ENCODE results near the gene C1orf167. TPM values are rescaled to one million over a fixed set of nuclear protein-coding genes. Genes with fewer than 3 reads are reported as not detected.

The C1orf167 gene
- total RNA-seq, 1 experiment from 2014 or later = 0.39 TPM

GRCh38 chr1:11813021-11813420 lies 51.0 kb downstream of the C1orf167 start:
- Histone ChIP-seq H4K8ac (replicated peaks; ENCODE audit: insufficient read length, low read depth, low read length) (no peak overlapping the region), H2BK5ac (ENCODE audit: insufficient read length, low read length) (no peak overlapping the region), H3T11ph (ENCODE audit: low read length) (no peak overlapping the region), H3K4ac (ENCODE audit: low read depth, low read length) (no peak overlapping the region), H3K4me1 (ENCODE audit: insufficient read depth, low read length) (0 out of 2 replicates have a peak, but pooled peaks cover 3% of the 10 kb centered on the region), H3K56ac (ENCODE audit: insufficient read length, low read depth, low read length) (no peak overlapping the region), H2BK20ac (ENCODE audit: low read depth, low read length, poor library complexity, severe bottlenecking) (no peak overlapping the region), H2BK12ac (ENCODE audit: insufficient read length, low read depth, low read length) (no peak overlapping the region), H3K23ac (ENCODE audit: insufficient read length, low read depth, low read length) (no peak overlapping the region), H2BK15ac (ENCODE audit: low read depth, low read length) (no peak overlapping the region), H3K23me2 (ENCODE audit: insufficient read length, low read depth, low read length, poor library complexity, severe bottlenecking) (no peaks in the 10 kb centered on the region), H3K27ac (ENCODE audit: insufficient read length, low read depth, low read length) (no peak overlapping the region), H3K18ac (ENCODE audit: insufficient read length, low read depth, low read length) (no peak overlapping the region), H3K27me3 (ENCODE audit: insufficient read depth, low read length) (no peaks in the 10 kb centered on the region), H3K14ac (ENCODE audit: insufficient read depth, low read length) (no peak overlapping the region), H3K79me1 (ENCODE audit: insufficient read depth, low read depth, low read length, poor library complexity, severe bottlenecking) (peaks cover 12% of the 10 kb centered on the region), H2AFZ (ENCODE audit: low read length) (no peak overlapping the region), H2BK120ac (ENCODE audit: low read depth, low read length, poor library complexity, severe bottlenecking) (no peak overlapping the region), H3K9ac (ENCODE audit: extremely low read depth, insufficient read length, low read length) (no peak overlapping the region), H3K9me3 (ENCODE audit: control insufficient read depth, low read depth, low read length) (no peaks in the 10 kb centered on the region), H2AK5ac (ENCODE audit: insufficient read length, low read length) (no peak overlapping the region), H3K4me2 (ENCODE audit: insufficient read depth, insufficient read length, low read length) (no peak overlapping the region), H4K20me1 (ENCODE audit: control insufficient read depth, insufficient read depth, insufficient read length) (no peaks in the 10 kb centered on the region), H4K91ac (ENCODE audit: insufficient read length, low read depth, low read length) (no peak overlapping the region), H4K5ac (ENCODE audit: insufficient read length, low read depth, low read length) (no peak overlapping the region), H3K79me2 (ENCODE audit: insufficient read depth, low read length) (peaks cover 3% of the 10 kb centered on the region; the same call in 1 of the 2 replicates)
- Mint-ChIP-seq H3K4me3 (no peak overlapping the region), H3K36me3 (ENCODE audit: insufficient read depth in 1 of 3, low read depth in 3 of 3) (peaks cover 38 to 74% (median 66%) of the 10 kb centered on the region in 3 experiments), H3K27me3 (ENCODE audit: low read depth) (no peaks in the 10 kb centered on the region), H3K27ac (peak overlapping the region in 1 of 3 experiments; percentile 68; a peak in 1 of 7 replicates), H3K4me1 (no peaks in the 10 kb centered on the region; a peak in 1 of 4 replicates), H3K9me3 (no peaks in the 10 kb centered on the region)
- WGBS (ENCODE audit: extremely low coverage, insufficient read length, low lambda C conversion rate) = no CpG with 5 or more reads among the region's 5 CpGs
- TF ChIP-seq CTCF (conservative IDR thresholded peaks at IDR 0.05) = no peak
- no peak for DNase-seq
